IPS-15b (cell line): ENCODE results near the gene RASSF8.

Source experiments
- H3K27me3 ChIP-seq: one replicate; pipeline ENCODE4 v1.6.1; 2013; ENCODE audit warnings: low read length; ENCODE audit not compliant: control insufficient read depth, insufficient read depth
- H3K36me3 ChIP-seq: one replicate; pipeline ENCODE4 v1.6.1; 2013; ENCODE audit warnings: low read length; ENCODE audit not compliant: control insufficient read depth, insufficient read depth
- H3K4me1 ChIP-seq: one replicate; pipeline ENCODE4 v1.6.1; 2013; ENCODE audit warnings: mild to moderate bottlenecking, low read length; ENCODE audit not compliant: control insufficient read depth, insufficient read depth
- H3K4me3 ChIP-seq: one replicate; pipeline ENCODE4 v1.5.1; 2013; ENCODE audit warnings: low read depth, low read length
- H3K9ac ChIP-seq: one replicate; pipeline ENCODE4 v1.6.1; 2013; ENCODE audit warnings: low read depth, mild to moderate bottlenecking, low read length
- H3K9me3 ChIP-seq: one replicate; pipeline ENCODE4 v1.6.1; 2013; ENCODE audit warnings: mild to moderate bottlenecking, low read length; ENCODE audit not compliant: control insufficient read depth, insufficient read depth

Gene RASSF8

GRCh38 chr12:25940886-25941285 is 17.6 kb upstream of the RASSF8 start:
- H3K9me3 ChIP-seq = no peaks in the 10 kb centered on the region
- no peaks in the 10 kb centered on the region for H3K36me3 ChIP-seq
- no peak overlapping the region for H3K4me3 ChIP-seq
- H3K4me1 ChIP-seq = no peaks in the 10 kb centered on the region
- no peak overlapping the region for H3K9ac ChIP-seq
- no peaks in the 10 kb centered on the region for H3K27me3 ChIP-seq

- H3K4me3 ChIP-seq = no peak overlapping the region
- no peaks in the 10 kb centered on the region for H3K27me3 ChIP-seq
- no peaks in the 10 kb centered on the region for H3K36me3 ChIP-seq
- no peak overlapping the region for H3K9ac ChIP-seq
- H3K9me3 ChIP-seq = no peaks in the 10 kb centered on the region
- no peaks in the 10 kb centered on the region for H3K4me1 ChIP-seq
These were observed 15.8 kb upstream of the RASSF8 start for GRCh38 chr12:25942709-25943108.

- Histone ChIP-seq H3K4me3 (no peak overlapping the region), H3K36me3 (no peaks in the 10 kb centered on the region), H3K9ac (no peak overlapping the region), H3K27me3 (no peaks in the 10 kb centered on the region), H3K9me3 (no peaks in the 10 kb centered on the region), H3K4me1 (no peaks in the 10 kb centered on the region)
These were observed 14.5 kb upstream of the RASSF8 start for GRCh38 chr12:25943940-25944339.

GRCh38 chr12:25949343-25949742 is 9.1 kb upstream of the RASSF8 start:
- Histone ChIP-seq H3K4me3 (no peak overlapping the region), H3K36me3 (no peaks in the 10 kb centered on the region), H3K9ac (no peak overlapping the region), H3K4me1 (no peaks in the 10 kb centered on the region), H3K9me3 (no peaks in the 10 kb centered on the region), H3K27me3 (no peaks in the 10 kb centered on the region)

- H3K4me3 ChIP-seq = no peak overlapping the region
- H3K9ac ChIP-seq = no peak overlapping the region
- H3K9me3 ChIP-seq = no peaks in the 10 kb centered on the region
- H3K36me3 ChIP-seq = no peaks in the 10 kb centered on the region
- no peaks in the 10 kb centered on the region for H3K4me1 ChIP-seq
- no peaks in the 10 kb centered on the region for H3K27me3 ChIP-seq
These were observed 8.0 kb upstream of the RASSF8 start for GRCh38 chr12:25950329-25951115.

GRCh38 chr12:25957793-25958427 is 572 bp upstream of the RASSF8 start:
- Histone ChIP-seq H3K36me3 (no peaks in the 10 kb centered on the region), H3K4me3 (peak overlapping the region; percentile 52), H3K4me1 (no peaks in the 10 kb centered on the region), H3K27me3 (no peaks in the 10 kb centered on the region), H3K9me3 (no peaks in the 10 kb centered on the region), H3K9ac (peak overlapping the region; percentile 32)

DNA sequence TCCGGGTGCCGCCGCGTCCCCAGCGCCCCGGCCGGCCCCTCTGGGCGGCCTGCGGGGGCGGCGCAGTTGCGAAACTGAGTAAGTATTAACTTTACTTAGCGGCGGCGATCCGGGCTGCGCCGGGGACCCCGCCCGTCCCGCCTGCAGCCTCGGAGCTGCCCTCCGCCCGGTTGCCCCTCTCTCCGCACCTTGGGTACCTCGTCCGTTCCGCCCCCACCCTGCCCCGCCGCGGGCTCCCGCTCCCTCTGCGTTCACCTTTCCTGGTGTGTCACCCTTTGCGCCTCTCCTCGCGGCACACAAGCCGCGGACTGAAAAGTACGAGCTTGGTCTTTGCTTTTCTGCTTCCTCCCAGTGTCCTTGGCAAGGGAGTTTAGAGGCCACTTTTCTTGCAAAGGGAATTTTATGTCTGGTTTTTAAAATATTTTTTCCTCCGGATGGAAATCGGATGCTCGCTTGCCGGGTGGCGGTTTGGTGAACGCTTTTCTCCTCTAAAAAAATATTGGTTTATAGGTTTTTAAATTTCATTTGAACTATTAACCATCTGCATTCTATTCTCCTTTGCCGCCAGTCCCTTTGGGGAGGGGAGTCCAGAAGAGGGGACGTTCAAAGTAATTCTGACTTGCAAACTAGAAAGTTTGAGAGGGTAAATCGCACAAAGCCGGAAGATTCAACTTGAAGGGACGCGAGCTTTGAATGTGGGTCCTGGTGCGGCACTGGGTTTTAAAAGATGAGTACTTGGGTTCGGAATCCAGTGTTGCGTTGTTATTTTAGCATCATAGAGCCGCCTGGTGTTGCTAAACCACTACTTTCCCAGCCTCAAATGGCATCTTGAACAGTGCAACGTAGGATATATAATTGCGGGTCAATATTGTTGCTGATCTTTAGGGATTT is 834 bp downstream of the RASSF8 start:
- no peaks in the 10 kb centered on the region for H3K27me3 ChIP-seq
- H3K36me3 ChIP-seq = no peaks in the 10 kb centered on the region
- H3K9me3 ChIP-seq = no peaks in the 10 kb centered on the region
- peaks cover 7% of the 10 kb centered on the region for H3K4me1 ChIP-seq
- peak overlapping the region; percentile 75 for H3K4me3 ChIP-seq
- H3K9ac ChIP-seq = peak overlapping the region; percentile 82

- H3K4me1 ChIP-seq = peaks cover 7% of the 10 kb centered on the region
- H3K9me3 ChIP-seq = no peaks in the 10 kb centered on the region
- no peaks in the 10 kb centered on the region for H3K27me3 ChIP-seq
- peak overlapping the region; percentile 75 for H3K4me3 ChIP-seq
- no peak overlapping the region for H3K9ac ChIP-seq
- H3K36me3 ChIP-seq = no peaks in the 10 kb centered on the region
These were observed 1.7 kb downstream of the RASSF8 start for GRCh38 chr12:25960143-25960542.

GRCh38 chr12:25960961-25961360 is 2.5 kb downstream of the RASSF8 start:
- H3K4me3 ChIP-seq = no peak overlapping the region

DNA sequence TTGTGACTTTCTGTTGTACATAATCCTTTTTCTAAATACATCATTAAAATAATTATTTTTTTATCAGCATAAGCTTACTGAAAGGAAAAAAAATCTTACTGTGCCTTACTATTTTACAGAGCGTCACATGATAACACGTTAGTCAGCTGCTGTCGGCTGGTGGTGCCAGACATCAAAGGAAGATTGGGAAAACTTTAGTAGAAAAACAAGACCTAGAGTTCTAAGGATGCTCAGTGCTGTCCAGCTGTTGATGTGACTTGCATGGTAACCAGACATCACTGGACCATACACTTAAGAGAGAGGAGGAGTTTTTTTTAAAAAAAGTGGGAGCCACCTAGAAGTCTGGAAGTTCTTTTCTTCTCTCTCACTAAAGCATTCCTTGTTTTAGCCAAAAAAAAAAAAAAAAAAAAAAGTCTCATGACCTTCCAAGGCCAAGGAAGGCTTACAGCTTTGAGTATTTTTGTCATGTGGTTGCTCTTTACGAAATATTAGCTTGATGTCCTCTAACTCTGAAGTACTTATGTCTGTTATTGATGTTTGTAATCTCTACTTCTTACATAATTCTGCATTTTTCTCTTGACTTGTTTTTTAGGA is 4.5 kb downstream of the RASSF8 start:
- Histone ChIP-seq H3K4me3 (no peak overlapping the region), H3K4me1 (peaks cover 7% of the 10 kb centered on the region), H3K27me3 (no peaks in the 10 kb centered on the region), H3K36me3 (no peaks in the 10 kb centered on the region), H3K9me3 (no peaks in the 10 kb centered on the region), H3K9ac (no peak overlapping the region)

More at GRCh38 chr12:25960961-25961360, 2.5 kb downstream of the RASSF8 start:
- Histone ChIP-seq H3K36me3 (no peaks in the 10 kb centered on the region), H3K27me3 (no peaks in the 10 kb centered on the region), H3K9ac (no peak overlapping the region), H3K9me3 (no peaks in the 10 kb centered on the region), H3K4me1 (peaks cover 7% of the 10 kb centered on the region)

GRCh38 chr12:25965682-25966081 is 7.2 kb downstream of the RASSF8 start:
- no peak overlapping the region for H3K4me3 ChIP-seq
- H3K9ac ChIP-seq = no peak overlapping the region
- peaks cover 7% of the 10 kb centered on the region for H3K4me1 ChIP-seq
- H3K27me3 ChIP-seq = no peaks in the 10 kb centered on the region
- no peaks in the 10 kb centered on the region for H3K9me3 ChIP-seq
- no peaks in the 10 kb centered on the region for H3K36me3 ChIP-seq
